BLaER1 treated with 17β-estradiol and CSF1 and Interleukin-3, amounts not matched to agents 10 nM and 100 nM (cell line): ENCODE measurements around the gene MAPK10.

Source experiments
- H3K27ac ChIP-seq, 11 experiments: shearing (Covaris generic); formaldehyde crosslinking; 2 replicates each; pipeline ENCODE4 v1.8.1; 2022
- H3K27me3 ChIP-seq, 11 experiments: shearing (Covaris generic); formaldehyde crosslinking; 2 replicates each; pipeline ENCODE4 v1.8.1; 2022
- H3K36me3 ChIP-seq, 11 experiments: shearing (Covaris generic); formaldehyde crosslinking; 2 replicates each; pipeline ENCODE4 v1.8.1; 2022
- H3K4me1 ChIP-seq, 10 experiments: shearing (Covaris generic); formaldehyde crosslinking; 2 replicates each; pipeline ENCODE4 v1.8.1; 2022
- H3K4me2 ChIP-seq, 11 experiments: shearing (Covaris generic); formaldehyde crosslinking; 2 replicates each; pipeline ENCODE4 v1.8.1; 2022
- H3K4me3 ChIP-seq, 10 experiments: shearing (Covaris generic); formaldehyde crosslinking; 2 replicates each; pipeline ENCODE4 v1.8.1; 2022
- H3K9ac ChIP-seq, 11 experiments: shearing (Covaris generic); formaldehyde crosslinking; 2 replicates each; pipeline ENCODE4 v1.8.1; 2022
- H3K9me3 ChIP-seq, 11 experiments: shearing (Covaris generic); formaldehyde crosslinking; replicated peaks in 1 of 11; 2 replicates each; pipeline ENCODE4 v1.8.1; 2022
- H4K20me1 ChIP-seq, 11 experiments: shearing (Covaris generic); formaldehyde crosslinking; 2 replicates each; pipeline ENCODE4 v1.8.1; 2022
- Cebpa-rat ChIP-seq, 11 experiments: shearing (Covaris generic); IDR thresholded peaks; 2 replicates each; pipeline ENCODE4 v1.8.1; 2022

Gene MAPK10

DNA sequence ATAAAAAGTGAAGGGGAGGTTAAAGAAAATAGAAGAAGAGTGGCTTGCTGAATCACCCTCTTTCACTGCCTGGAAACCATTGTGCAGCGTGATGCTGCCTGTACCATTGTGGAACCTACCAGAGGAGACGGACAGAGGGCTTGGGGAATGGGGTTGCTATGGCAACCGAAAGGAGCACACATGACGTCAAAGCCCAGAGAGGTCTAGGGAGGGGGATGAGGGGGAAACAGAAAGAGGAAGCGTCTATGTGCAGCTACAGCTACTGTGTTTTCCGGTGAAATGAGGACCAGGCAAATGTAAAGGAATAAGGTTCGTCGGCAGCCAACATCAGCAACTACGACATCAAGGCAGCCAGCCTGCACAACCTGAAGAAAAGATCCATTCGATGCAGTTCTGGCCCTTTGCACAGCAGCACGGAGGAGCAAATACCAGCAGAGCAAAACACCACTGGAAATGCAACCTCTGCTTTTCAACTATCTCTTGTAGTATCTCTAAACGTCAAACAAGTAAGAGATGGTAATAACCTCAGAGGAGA, at the start of gene MAPK10:
Gene MAPK10 (minus strand): TSS at position 110 of the 535 bp plus-strand sequence.
- Histone ChIP-seq H3K4me3 (peak within 1 kb of the TSS; percentile 36 to 63 (median 48); a peak in 16 of 20 replicates), H3K36me3 (no peaks in the 10 kb centered on the region), H3K4me1 (peaks cover 13 to 35% (median 17%) of the 10 kb centered on the region in 10 experiments), H3K27me3 (no peaks in the 10 kb centered on the region), H3K9me3 (no peaks in the 10 kb centered on the region), H3K9ac (peak within 1 kb of the TSS in 9 of 11 experiments; percentile 7 to 62 (median 50); a peak in 15 of 22 replicates), H4K20me1 (no peaks in the 10 kb centered on the region), H3K27ac (peak within 1 kb of the TSS; percentile 28 to 69 (median 50); a peak in 18 of 22 replicates), H3K4me2 (peak within 1 kb of the TSS; percentile 62 to 88 (median 75))
- no peak for TF ChIP-seq Cebpa-rat (IDR thresholded peaks at IDR 0.05)

DNA sequence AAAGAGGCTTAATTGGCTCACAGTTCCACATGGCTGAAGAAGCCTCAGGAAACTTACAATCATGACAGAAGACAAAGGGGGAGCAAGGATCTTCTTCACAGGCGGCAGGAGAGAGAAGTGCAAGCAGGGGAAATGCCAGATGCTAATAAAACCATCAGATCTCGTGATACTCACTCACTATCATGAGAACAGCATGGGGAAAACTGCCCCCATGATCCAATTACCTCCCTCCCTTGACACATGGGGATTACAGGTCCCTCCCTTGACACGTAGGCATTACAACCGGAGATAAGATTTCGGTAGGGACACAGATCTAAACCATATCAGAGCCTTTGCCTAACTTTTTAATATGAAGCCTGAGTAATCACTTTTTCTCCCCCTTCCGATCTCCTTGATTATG, 43.7 kb upstream of the MAPK10 start:
- Histone ChIP-seq H3K27ac (no peak overlapping the region), H3K4me3 (no peak overlapping the region), H3K27me3 (no peaks in the 10 kb centered on the region), H3K9me3 (no peaks in the 10 kb centered on the region), H3K4me2 (no peak overlapping the region), H3K36me3 (no peaks in the 10 kb centered on the region), H3K9ac (no peak overlapping the region), H4K20me1 (no peaks in the 10 kb centered on the region), H3K4me1 (no peaks in the 10 kb centered on the region)
- TF ChIP-seq Cebpa-rat (IDR thresholded peaks at IDR 0.05): no peak

DNA sequence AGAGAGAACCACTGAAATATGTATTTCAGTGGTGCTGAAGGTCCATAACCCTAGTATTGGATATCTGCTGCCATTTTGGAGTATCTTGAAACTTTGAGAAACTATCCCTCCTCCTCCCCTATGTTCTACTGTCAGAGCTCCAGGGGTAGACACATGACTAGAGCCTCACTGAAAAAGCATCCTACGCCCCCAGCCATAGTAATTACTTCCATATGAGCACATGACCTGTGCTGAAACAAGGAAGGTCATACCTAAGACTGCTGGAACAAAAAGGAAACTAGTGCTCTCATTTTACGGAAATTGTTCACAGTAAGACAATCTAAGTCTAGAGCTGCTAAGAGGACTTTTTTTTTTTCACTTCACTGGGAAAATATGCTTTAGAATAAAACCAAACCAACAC, 42.0 kb upstream of the MAPK10 start:
- Histone ChIP-seq H3K36me3 (no peaks in the 10 kb centered on the region), H3K4me2 (no peak overlapping the region), H3K9ac (no peak overlapping the region), H4K20me1 (no peaks in the 10 kb centered on the region), H3K27ac (no peak overlapping the region), H3K4me3 (no peak overlapping the region), H3K4me1 (peaks cover 0 to 7% (median 5%) of the 10 kb centered on the region in 10 experiments; a peak in 10 of 20 replicates), H3K27me3 (no peaks in the 10 kb centered on the region), H3K9me3 (no peaks in the 10 kb centered on the region)
- TF ChIP-seq Cebpa-rat (IDR thresholded peaks at IDR 0.05): no peak

DNA sequence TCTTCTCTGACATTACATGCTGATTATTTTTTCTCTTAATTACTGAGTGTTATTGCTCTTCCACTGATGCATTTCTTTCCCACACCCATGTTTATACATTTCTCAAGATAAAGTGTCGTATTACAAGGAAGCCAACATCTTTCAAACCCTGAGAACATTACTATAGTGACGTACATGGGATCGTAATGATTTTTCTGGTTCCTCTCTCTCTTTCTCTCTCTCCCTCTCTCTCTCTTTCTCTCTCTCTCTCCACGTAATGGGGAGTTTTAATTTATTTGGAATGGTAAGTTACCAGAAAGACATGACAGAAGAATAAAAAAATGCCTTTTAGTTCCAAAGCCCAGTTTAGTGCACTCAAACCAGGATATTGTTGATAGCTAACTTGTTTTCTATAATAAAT, 40.4 kb upstream of the MAPK10 start:
- Histone ChIP-seq H3K9ac (no peak overlapping the region), H3K4me1 (peaks cover 0 to 7% (median 5%) of the 10 kb centered on the region in 10 experiments; a peak in 10 of 20 replicates), H4K20me1 (no peaks in the 10 kb centered on the region), H3K4me3 (no peak overlapping the region), H3K27ac (no peak overlapping the region), H3K27me3 (no peaks in the 10 kb centered on the region), H3K9me3 (no peaks in the 10 kb centered on the region), H3K4me2 (no peak overlapping the region), H3K36me3 (no peaks in the 10 kb centered on the region)
- TF ChIP-seq Cebpa-rat (IDR thresholded peaks at IDR 0.05): no peak

DNA sequence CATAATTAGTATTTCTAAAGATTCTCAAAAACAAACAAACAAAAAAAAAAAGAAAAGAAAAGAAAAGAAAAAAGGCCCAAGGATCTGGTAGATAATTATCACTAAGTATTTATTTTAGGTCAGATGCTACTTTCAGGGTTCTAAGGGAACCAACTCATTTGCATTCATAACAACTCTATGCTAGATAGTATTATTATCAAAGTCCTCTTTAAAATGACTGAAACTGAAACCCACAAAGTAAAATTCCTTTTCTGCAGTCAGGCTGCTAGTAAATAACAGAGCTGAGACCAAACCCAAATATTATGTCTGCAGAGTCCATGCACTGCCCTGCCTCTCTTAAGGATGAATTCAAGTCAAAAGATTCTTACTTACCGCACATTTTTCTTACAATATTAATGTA, 38.3 kb upstream of the MAPK10 start:
- Histone ChIP-seq H3K4me3 (no peak overlapping the region), H3K4me2 (no peak overlapping the region), H3K9me3 (no peaks in the 10 kb centered on the region), H4K20me1 (no peaks in the 10 kb centered on the region), H3K4me1 (peaks cover 0 to 7% (median 5%) of the 10 kb centered on the region in 10 experiments; a peak in 10 of 20 replicates), H3K27ac (no peak overlapping the region), H3K9ac (no peak overlapping the region), H3K27me3 (no peaks in the 10 kb centered on the region), H3K36me3 (no peaks in the 10 kb centered on the region)
- TF ChIP-seq Cebpa-rat (IDR thresholded peaks at IDR 0.05): no peak

DNA sequence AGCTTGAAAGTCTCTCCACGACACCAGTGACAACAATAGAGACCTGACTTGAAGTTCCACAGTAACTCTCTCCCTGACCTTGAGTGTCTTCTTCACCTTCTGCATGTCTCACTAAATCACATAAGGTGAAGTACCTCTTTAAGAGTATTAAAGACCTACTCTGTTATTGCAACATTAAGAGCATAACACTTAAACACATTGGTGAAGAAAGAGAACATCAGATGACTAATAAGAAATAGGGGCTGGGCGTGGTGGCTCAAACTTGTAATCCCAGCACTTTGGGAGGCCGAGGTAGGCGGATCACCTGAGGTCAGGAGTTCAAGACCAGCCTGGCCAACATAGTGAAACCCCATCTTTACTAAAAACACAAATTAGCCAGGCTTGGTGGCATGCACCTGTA, 33.9 kb upstream of the MAPK10 start:
- Histone ChIP-seq H4K20me1 (no peaks in the 10 kb centered on the region), H3K27me3 (no peaks in the 10 kb centered on the region), H3K4me3 (no peak overlapping the region), H3K9ac (no peak overlapping the region), H3K36me3 (no peaks in the 10 kb centered on the region), H3K27ac (no peak overlapping the region), H3K4me1 (peaks cover 0 to 7% (median 5%) of the 10 kb centered on the region in 10 experiments; a peak in 10 of 20 replicates), H3K9me3 (no peaks in the 10 kb centered on the region), H3K4me2 (no peak overlapping the region)
- no peak for TF ChIP-seq Cebpa-rat (IDR thresholded peaks at IDR 0.05)

DNA sequence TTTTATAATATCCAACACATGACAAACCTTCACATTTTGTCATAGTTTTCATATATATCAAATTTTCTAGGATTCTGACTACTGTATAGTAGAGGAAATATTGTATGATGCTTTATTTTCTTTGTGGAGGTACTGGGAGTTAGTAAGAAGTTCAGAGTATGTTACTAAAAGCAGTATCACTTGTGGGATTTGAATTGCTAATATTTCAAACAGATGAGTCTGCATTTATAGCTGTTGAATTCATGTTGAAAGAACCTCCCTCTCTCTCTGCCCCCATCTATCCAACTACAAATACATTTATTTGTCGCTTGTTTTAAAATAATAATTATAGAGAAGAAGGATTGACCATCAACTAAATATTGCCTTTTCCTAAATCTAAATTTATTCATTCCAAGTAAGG, 29.8 kb upstream of the MAPK10 start:
- H3K4me1 ChIP-seq: no peaks in the 10 kb centered on the region
- H3K36me3 ChIP-seq: no peaks in the 10 kb centered on the region
- no peaks in the 10 kb centered on the region for H3K27me3 ChIP-seq
- H4K20me1 ChIP-seq: no peaks in the 10 kb centered on the region
- no peak overlapping the region for H3K27ac ChIP-seq
- H3K4me3 ChIP-seq: no peak overlapping the region
- no peak for TF ChIP-seq Cebpa-rat (IDR thresholded peaks at IDR 0.05)
- no peak overlapping the region for H3K4me2 ChIP-seq
- no peak overlapping the region for H3K9ac ChIP-seq
- H3K9me3 ChIP-seq: no peaks in the 10 kb centered on the region

DNA sequence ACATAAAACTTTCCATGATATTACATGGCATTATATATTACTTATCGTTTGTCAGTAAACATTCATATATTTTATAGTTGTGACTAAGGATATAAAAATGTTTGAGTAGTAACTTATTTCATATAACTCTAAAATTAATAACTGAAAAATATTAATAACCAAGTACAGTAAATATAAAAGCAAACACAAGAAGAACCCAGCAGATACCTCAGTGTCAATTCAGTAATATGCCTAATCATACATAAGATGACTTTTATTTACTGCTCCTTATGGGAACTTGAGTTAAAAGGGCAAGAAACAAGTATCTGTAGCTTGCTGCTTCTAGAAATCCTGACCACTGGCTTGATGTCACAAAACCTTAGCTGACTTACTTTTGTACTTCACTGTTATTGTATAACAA, 28.4 kb upstream of the MAPK10 start:
- no peak overlapping the region for H3K4me3 ChIP-seq
- TF ChIP-seq Cebpa-rat (IDR thresholded peaks at IDR 0.05): no peak
- H3K9ac ChIP-seq: no peak overlapping the region
- no peaks in the 10 kb centered on the region for H3K4me1 ChIP-seq
- H3K27me3 ChIP-seq: no peaks in the 10 kb centered on the region
- no peak overlapping the region for H3K27ac ChIP-seq
- no peak overlapping the region for H3K4me2 ChIP-seq
- no peaks in the 10 kb centered on the region for H4K20me1 ChIP-seq
- no peaks in the 10 kb centered on the region for H3K36me3 ChIP-seq
- no peaks in the 10 kb centered on the region for H3K9me3 ChIP-seq

DNA sequence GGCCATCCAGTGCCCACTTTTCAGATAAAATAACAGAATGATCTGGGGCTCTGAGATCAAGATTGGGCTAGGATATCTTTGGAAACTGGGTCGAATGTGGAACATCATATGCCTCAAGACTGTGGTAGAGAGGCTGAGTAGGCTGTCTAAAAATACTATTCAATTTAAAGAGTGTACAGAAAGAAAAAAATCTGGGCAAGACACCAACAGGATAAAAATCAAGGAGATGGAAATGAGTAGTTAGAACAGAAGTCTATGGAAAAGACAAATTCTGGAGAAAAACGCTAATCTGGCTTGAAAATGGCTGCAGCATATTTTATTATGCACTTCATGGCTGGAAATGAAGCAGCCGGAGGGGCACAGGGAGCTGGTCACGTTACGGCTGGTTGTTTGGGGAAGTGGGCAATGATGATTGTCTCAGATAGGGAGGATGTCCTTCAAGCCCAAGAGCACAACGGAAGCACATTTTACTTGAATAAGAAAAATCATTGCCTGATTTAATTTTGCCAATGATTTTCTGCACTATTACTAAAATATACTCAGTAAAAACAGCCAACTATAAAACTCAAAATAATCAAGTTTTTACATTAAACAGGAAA, 27.1 kb upstream of the MAPK10 start:
- Histone ChIP-seq H3K4me1 (no peaks in the 10 kb centered on the region), H3K4me2 (no peak overlapping the region), H3K9ac (no peak overlapping the region)

DNA sequence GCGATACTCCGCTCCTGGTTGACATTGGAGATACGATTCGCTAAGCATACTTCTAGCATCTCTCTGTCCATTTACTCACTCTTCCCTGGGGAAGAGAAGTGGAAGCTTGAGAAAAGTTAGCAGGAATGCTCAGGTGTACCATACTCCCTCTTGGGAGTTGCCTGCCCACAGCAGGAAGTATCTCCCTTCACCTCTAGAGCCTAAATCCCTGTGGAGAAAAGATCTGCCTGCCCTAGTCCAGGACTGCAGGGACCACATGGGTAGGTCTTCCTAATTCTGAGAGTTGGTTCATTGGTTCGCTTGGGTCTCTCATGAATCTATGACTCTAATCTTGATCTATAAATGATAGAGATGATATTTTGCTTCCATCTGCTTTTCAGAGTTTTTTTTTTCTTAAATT, 26.3 kb upstream of the MAPK10 start:
- Histone ChIP-seq H3K36me3 (no peaks in the 10 kb centered on the region), H3K4me2 (no peak overlapping the region), H3K9ac (no peak overlapping the region), H3K4me3 (no peak overlapping the region), H4K20me1 (no peaks in the 10 kb centered on the region), H3K9me3 (0 out of 22 replicates have a peak, but pooled peaks cover 0 to under 1% (median 0%) of the 10 kb centered on the region in 11 experiments), H3K4me1 (no peaks in the 10 kb centered on the region), H3K27ac (no peak overlapping the region), H3K27me3 (no peaks in the 10 kb centered on the region)
- no peak for TF ChIP-seq Cebpa-rat (IDR thresholded peaks at IDR 0.05)

More for the DNA sequence above, 27.1 kb upstream of the MAPK10 start:
- Histone ChIP-seq H3K9me3 (no peaks in the 10 kb centered on the region), H3K36me3 (no peaks in the 10 kb centered on the region), H4K20me1 (no peaks in the 10 kb centered on the region), H3K27me3 (no peaks in the 10 kb centered on the region), H3K4me3 (no peak overlapping the region), H3K27ac (no peak overlapping the region)
- TF ChIP-seq Cebpa-rat (IDR thresholded peaks at IDR 0.05): no peak
